ENCODE data around the gene CYP21A2.
"Not testable (repeated sequence)": the region's sequence is repeated elsewhere in the genome, so short reads cannot be mapped to it uniquely, and the experiment has no call there.

CYP21A2 gene

GRCh38 chr6:32053314-32053713, 15.1 kb downstream of the CYP21A2 start:
- H3K9ac ChIP-seq (ENCODE audit: low read depth in 1 of 2, low read length in 2 of 2); H3K9me3 ChIP-seq (ENCODE audit: control insufficient read depth in 1 of 2, low read length in 2 of 2); H3K4me1 ChIP-seq (ENCODE audit: control insufficient read depth in 1 of 2, insufficient read depth in 2 of 2, low read length in 2 of 2); H3K4me3 ChIP-seq (ENCODE audit: low read depth in 1 of 2, low read length in 2 of 2); H3K27me3 ChIP-seq (ENCODE audit: control insufficient read depth in 1 of 2, insufficient read depth in 2 of 2, low read length in 2 of 2); H3K27ac ChIP-seq (ENCODE audit: low read depth, low read length); H3K36me3 ChIP-seq (ENCODE audit: control insufficient read depth in 1 of 2, insufficient read depth in 2 of 2, low read length in 2 of 2): not testable (repeated sequence)

GRCh38 chr6:32055756-32056155, 17.5 kb downstream of the CYP21A2 start:
- not testable (repeated sequence) for H3K27ac ChIP-seq (ENCODE audit: low read depth, low read length); H3K27me3 ChIP-seq (ENCODE audit: control insufficient read depth in 1 of 2, insufficient read depth in 2 of 2, low read length in 2 of 2); H3K9me3 ChIP-seq (ENCODE audit: control insufficient read depth in 1 of 2, low read length in 2 of 2); H3K36me3 ChIP-seq (ENCODE audit: control insufficient read depth in 1 of 2, insufficient read depth in 2 of 2, low read length in 2 of 2); H3K4me3 ChIP-seq (ENCODE audit: low read depth in 1 of 2, low read length in 2 of 2); H3K9ac ChIP-seq (ENCODE audit: low read depth in 1 of 2, low read length in 2 of 2); H3K4me1 ChIP-seq (ENCODE audit: control insufficient read depth in 1 of 2, insufficient read depth in 2 of 2, low read length in 2 of 2)

GRCh38 chr6:32056254-32056653, 18.0 kb downstream of the CYP21A2 start:
- Histone ChIP-seq H3K9me3 (ENCODE audit: control insufficient read depth in 1 of 2, low read length in 2 of 2) (no peaks in the 10 kb centered on the region), H3K4me3 (ENCODE audit: low read depth in 1 of 2, low read length in 2 of 2) (no peak overlapping the region), H3K36me3 (ENCODE audit: control insufficient read depth in 1 of 2, insufficient read depth in 2 of 2, low read length in 2 of 2) (peaks cover 0 to 5% of the 10 kb centered on the region in 2 donors), H3K4me1 (ENCODE audit: control insufficient read depth in 1 of 2, insufficient read depth in 2 of 2, low read length in 2 of 2) (no peaks in the 10 kb centered on the region), H3K27me3 (ENCODE audit: control insufficient read depth in 1 of 2, insufficient read depth in 2 of 2, low read length in 2 of 2) (no peaks in the 10 kb centered on the region), H3K27ac (ENCODE audit: low read depth, low read length) (no peak overlapping the region), H3K9ac (ENCODE audit: low read depth in 1 of 2, low read length in 2 of 2) (no peak overlapping the region)

- H3K9ac ChIP-seq (ENCODE audit: low read depth in 1 of 2, low read length in 2 of 2), result no peak overlapping the region
- peaks cover 0 to 5% of the 10 kb centered on the region in 2 donors for H3K36me3 ChIP-seq (ENCODE audit: control insufficient read depth in 1 of 2, insufficient read depth in 2 of 2, low read length in 2 of 2)
- H3K4me1 ChIP-seq (ENCODE audit: control insufficient read depth in 1 of 2, insufficient read depth in 2 of 2, low read length in 2 of 2), result no peaks in the 10 kb centered on the region
- H3K27me3 ChIP-seq (ENCODE audit: control insufficient read depth in 1 of 2, insufficient read depth in 2 of 2, low read length in 2 of 2), result no peaks in the 10 kb centered on the region
- H3K9me3 ChIP-seq (ENCODE audit: control insufficient read depth in 1 of 2, low read length in 2 of 2), result no peaks in the 10 kb centered on the region
- no peak overlapping the region for H3K27ac ChIP-seq (ENCODE audit: low read depth, low read length)
- no peak overlapping the region for H3K4me3 ChIP-seq (ENCODE audit: low read depth in 1 of 2, low read length in 2 of 2)
These were observed 19.8 kb downstream of the CYP21A2 start for GRCh38 chr6:32057966-32058365.

DNA sequence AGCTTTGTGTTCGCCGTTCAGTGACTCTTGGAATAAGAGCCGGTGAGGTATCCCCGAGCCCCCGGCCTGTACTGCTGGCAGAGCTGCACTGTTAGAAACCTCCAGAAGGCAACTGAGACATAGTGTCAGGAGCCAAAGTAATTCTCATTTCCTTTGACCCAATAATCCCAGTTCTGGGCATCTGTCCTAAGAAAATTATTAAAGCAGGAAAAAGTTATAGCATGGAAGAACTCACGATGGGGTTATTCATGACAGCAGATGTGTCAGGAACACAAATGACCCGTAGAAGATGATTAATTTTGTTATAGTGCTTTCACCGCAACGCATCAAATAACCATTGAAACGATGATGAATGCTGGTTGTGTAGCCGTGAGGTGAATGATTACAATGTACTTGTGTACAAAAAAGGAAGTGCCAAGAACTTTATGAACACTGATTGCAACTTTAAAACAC, 20.3 kb downstream of the CYP21A2 start:
- Histone ChIP-seq H3K4me1 (ENCODE audit: control insufficient read depth in 1 of 2, insufficient read depth in 2 of 2, low read length in 2 of 2) (no peaks in the 10 kb centered on the region), H3K9me3 (ENCODE audit: control insufficient read depth in 1 of 2, low read length in 2 of 2) (no peaks in the 10 kb centered on the region), H3K27ac (ENCODE audit: low read depth, low read length) (no peak overlapping the region), H3K36me3 (ENCODE audit: control insufficient read depth in 1 of 2, insufficient read depth in 2 of 2, low read length in 2 of 2) (peaks cover 0 to 5% of the 10 kb centered on the region in 2 donors), H3K9ac (ENCODE audit: low read depth in 1 of 2, low read length in 2 of 2) (no peak overlapping the region), H3K4me3 (ENCODE audit: low read depth in 1 of 2, low read length in 2 of 2) (no peak overlapping the region), H3K27me3 (ENCODE audit: control insufficient read depth in 1 of 2, insufficient read depth in 2 of 2, low read length in 2 of 2) (no peaks in the 10 kb centered on the region)

DNA sequence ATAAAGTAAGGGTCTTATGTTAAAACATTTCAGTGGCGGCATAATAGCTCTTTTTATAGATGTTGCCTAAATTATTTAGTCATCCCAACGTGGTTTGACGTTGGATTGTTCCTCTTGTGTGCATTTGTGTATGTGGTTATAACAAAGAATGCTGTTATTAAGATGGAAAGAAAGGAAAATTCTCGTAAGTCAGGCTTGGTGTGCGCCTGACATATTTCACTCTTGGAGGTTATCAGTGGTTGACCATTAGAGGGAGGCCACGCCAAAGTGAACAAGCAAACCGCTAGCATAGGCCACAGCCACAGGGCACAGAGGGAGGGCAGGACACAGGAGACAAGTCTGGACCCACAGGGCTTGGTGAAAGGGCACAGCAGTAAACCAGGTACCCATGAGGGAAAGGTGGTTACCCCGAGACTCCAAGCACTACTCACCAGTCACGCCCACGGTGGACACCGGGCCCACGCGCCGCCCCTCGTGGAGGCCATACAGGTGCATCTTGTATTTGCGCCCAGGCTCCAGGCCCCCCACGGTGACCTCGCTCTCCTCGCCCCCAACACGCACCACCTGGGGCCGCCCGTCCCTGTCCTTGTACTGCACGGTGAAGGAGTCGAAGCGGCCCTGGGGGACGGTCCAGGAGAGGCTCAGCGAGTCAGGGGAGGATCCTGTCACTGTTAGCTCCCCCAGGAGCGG, 22.9 kb downstream of the CYP21A2 start:
- Histone ChIP-seq H3K4me3 (ENCODE audit: low read depth in 1 of 2, low read length in 2 of 2) (no peak overlapping the region), H3K27me3 (ENCODE audit: control insufficient read depth in 1 of 2, insufficient read depth in 2 of 2, low read length in 2 of 2) (no peaks in the 10 kb centered on the region), H3K36me3 (ENCODE audit: control insufficient read depth in 1 of 2, insufficient read depth in 2 of 2, low read length in 2 of 2) (no peaks in the 10 kb centered on the region), H3K4me1 (ENCODE audit: control insufficient read depth in 1 of 2, insufficient read depth in 2 of 2, low read length in 2 of 2) (no peaks in the 10 kb centered on the region), H3K9ac (ENCODE audit: low read depth in 1 of 2, low read length in 2 of 2) (no peak overlapping the region), H3K27ac (ENCODE audit: low read depth, low read length) (no peak overlapping the region), H3K9me3 (ENCODE audit: control insufficient read depth in 1 of 2, low read length in 2 of 2) (no peaks in the 10 kb centered on the region)

- Histone ChIP-seq H3K9me3 (ENCODE audit: control insufficient read depth in 1 of 2, low read length in 2 of 2) (no peaks in the 10 kb centered on the region), H3K9ac (ENCODE audit: low read depth in 1 of 2, low read length in 2 of 2) (no peak overlapping the region), H3K36me3 (ENCODE audit: control insufficient read depth in 1 of 2, insufficient read depth in 2 of 2, low read length in 2 of 2) (peaks cover 0 to 6% of the 10 kb centered on the region in 2 donors), H3K4me3 (ENCODE audit: low read depth in 1 of 2, low read length in 2 of 2) (no peak overlapping the region), H3K4me1 (ENCODE audit: control insufficient read depth in 1 of 2, insufficient read depth in 2 of 2, low read length in 2 of 2) (no peaks in the 10 kb centered on the region), H3K27ac (ENCODE audit: low read depth, low read length) (no peak overlapping the region), H3K27me3 (ENCODE audit: control insufficient read depth in 1 of 2, insufficient read depth in 2 of 2, low read length in 2 of 2) (no peaks in the 10 kb centered on the region)
These were observed 26.5 kb downstream of the CYP21A2 start for GRCh38 chr6:32064706-32065105.

DNA sequence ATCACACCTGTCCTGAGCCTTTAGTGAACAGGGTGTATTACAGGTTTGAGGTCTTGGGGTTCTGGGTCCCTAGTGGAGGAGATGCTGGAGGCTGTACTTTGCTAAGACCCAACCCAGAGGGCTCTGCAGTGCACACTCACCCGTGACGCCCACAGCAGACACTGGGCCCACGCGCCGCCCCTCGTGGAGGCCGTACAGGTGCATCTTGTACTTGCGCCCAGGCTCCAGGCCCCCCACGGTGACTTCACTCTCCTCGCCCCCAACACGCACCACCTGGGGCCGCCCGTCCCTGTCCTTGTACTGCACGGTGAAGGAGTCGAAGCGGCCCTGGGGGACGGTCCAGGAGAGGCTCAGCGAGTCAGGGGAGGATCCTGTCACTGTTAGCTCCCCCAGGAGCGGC, 29.3 kb downstream of the CYP21A2 start:
- not testable (repeated sequence) for H3K36me3 ChIP-seq (ENCODE audit: control insufficient read depth in 1 of 2, insufficient read depth in 2 of 2, low read length in 2 of 2); H3K27me3 ChIP-seq (ENCODE audit: control insufficient read depth in 1 of 2, insufficient read depth in 2 of 2, low read length in 2 of 2)

GRCh38 chr6:32068315-32068714, 30.1 kb downstream of the CYP21A2 start:
- H3K27ac ChIP-seq (ENCODE audit: low read depth, low read length); H3K27me3 ChIP-seq (ENCODE audit: control insufficient read depth in 1 of 2, insufficient read depth in 2 of 2, low read length in 2 of 2); H3K36me3 ChIP-seq (ENCODE audit: control insufficient read depth in 1 of 2, insufficient read depth in 2 of 2, low read length in 2 of 2); H3K9me3 ChIP-seq (ENCODE audit: control insufficient read depth in 1 of 2, low read length in 2 of 2); H3K4me1 ChIP-seq (ENCODE audit: control insufficient read depth in 1 of 2, insufficient read depth in 2 of 2, low read length in 2 of 2); H3K4me3 ChIP-seq (ENCODE audit: low read depth in 1 of 2, low read length in 2 of 2); H3K9ac ChIP-seq (ENCODE audit: low read depth in 1 of 2, low read length in 2 of 2): not testable (repeated sequence)

More for the DNA sequence above, 29.3 kb downstream of the CYP21A2 start:
- H3K9me3 ChIP-seq (ENCODE audit: control insufficient read depth in 1 of 2, low read length in 2 of 2); H3K27ac ChIP-seq (ENCODE audit: low read depth, low read length); H3K9ac ChIP-seq (ENCODE audit: low read depth in 1 of 2, low read length in 2 of 2); H3K4me1 ChIP-seq (ENCODE audit: control insufficient read depth in 1 of 2, insufficient read depth in 2 of 2, low read length in 2 of 2); H3K4me3 ChIP-seq (ENCODE audit: low read depth in 1 of 2, low read length in 2 of 2): not testable (repeated sequence)

DNA sequence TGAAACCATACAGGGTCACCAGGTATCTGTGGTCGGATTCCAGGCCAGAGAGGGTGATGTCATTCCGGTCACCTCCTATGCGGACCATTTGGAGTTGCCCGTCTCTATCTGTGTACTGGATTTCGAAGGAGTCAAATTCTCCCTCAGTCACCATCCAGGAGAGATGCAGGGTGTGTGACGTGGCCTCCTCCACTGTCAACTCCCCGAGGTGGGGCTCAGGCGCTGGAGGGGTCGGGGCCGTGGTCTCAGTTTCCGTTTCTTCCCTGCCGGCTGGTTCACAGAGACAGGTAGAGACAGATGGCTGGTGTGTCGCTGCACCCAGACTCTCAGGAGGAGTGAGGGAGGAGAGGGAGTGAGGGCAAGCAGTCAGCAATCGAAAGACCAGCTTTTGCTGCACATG, 30.7 kb downstream of the CYP21A2 start:
- Histone ChIP-seq H3K4me3 (ENCODE audit: low read depth in 1 of 2, low read length in 2 of 2) (no peak overlapping the region), H3K4me1 (ENCODE audit: control insufficient read depth in 1 of 2, insufficient read depth in 2 of 2, low read length in 2 of 2) (no peaks in the 10 kb centered on the region), H3K36me3 (ENCODE audit: control insufficient read depth in 1 of 2, insufficient read depth in 2 of 2, low read length in 2 of 2) (peaks cover 0 to 6% of the 10 kb centered on the region in 2 donors), H3K9me3 (ENCODE audit: control insufficient read depth in 1 of 2, low read length in 2 of 2) (no peaks in the 10 kb centered on the region), H3K27ac (ENCODE audit: low read depth, low read length) (no peak overlapping the region), H3K9ac (ENCODE audit: low read depth in 1 of 2, low read length in 2 of 2) (no peak overlapping the region), H3K27me3 (ENCODE audit: control insufficient read depth in 1 of 2, insufficient read depth in 2 of 2, low read length in 2 of 2) (no peaks in the 10 kb centered on the region)

DNA sequence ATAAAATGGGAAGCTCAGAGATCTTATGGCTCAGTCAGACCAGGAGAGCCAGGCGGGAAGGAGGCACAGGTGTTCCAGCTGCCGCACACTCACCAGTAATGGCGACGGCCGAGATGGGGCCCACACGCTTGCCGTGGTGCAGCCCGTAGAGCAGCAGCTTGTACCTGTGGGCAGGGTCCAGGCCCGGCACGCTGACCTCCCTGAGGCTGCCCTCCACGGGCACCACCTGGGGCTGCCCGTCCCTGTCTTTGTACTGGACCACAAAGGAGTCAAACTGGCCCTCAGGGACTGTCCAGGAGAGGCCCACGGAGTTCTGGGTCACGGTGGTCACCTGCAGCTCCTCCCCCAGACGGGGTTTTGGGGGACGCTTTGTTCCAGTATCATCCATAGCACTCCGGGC, 31.2 kb downstream of the CYP21A2 start:
- Histone ChIP-seq H3K9me3 (ENCODE audit: control insufficient read depth in 1 of 2, low read length in 2 of 2) (no peaks in the 10 kb centered on the region), H3K27me3 (ENCODE audit: control insufficient read depth in 1 of 2, insufficient read depth in 2 of 2, low read length in 2 of 2) (no peaks in the 10 kb centered on the region), H3K4me3 (ENCODE audit: low read depth in 1 of 2, low read length in 2 of 2) (no peak overlapping the region), H3K27ac (ENCODE audit: low read depth, low read length) (no peak overlapping the region), H3K9ac (ENCODE audit: low read depth in 1 of 2, low read length in 2 of 2) (no peak overlapping the region), H3K36me3 (ENCODE audit: control insufficient read depth in 1 of 2, insufficient read depth in 2 of 2, low read length in 2 of 2) (peaks cover 0 to 6% of the 10 kb centered on the region in 2 donors), H3K4me1 (ENCODE audit: control insufficient read depth in 1 of 2, insufficient read depth in 2 of 2, low read length in 2 of 2) (no peaks in the 10 kb centered on the region)

All from duodenal mucosa (tissue), 2 donors.